C4-2B (cell line): Measurements from ENCODE around the gene A2M.

Experiments
- CTCF ChIP-seq: fragments of 450-650 bp; conservative IDR thresholded peaks from 2 replicates; pipeline ENCODE4 v1.5.1; 2017; ENCODE audit warnings: mild to moderate bottlenecking
- ZFX ChIP-seq: fragments of 450-650 bp; IDR thresholded peaks from 2 replicates; pipeline ENCODE4 v1.6.1; 2017

GRCh38 chr12:9066755-9067423, 48.8 kb downstream of the A2M start:
- TF ChIP-seq CTCF: no peak
- no peak for TF ChIP-seq ZFX
